Lung (tissue), 12 donors: ENCODE data around the gene DDX42. TPM values are rescaled to one million over a fixed set of nuclear protein-coding genes. Genes with fewer than 3 reads are reported as not detected.

Source experiments
- ATAC-seq: fragments of 200-7000 bp; cut with Tn5 transposase; one replicate; pipeline ENCODE4 v1.9.1; 2020; ENCODE audit warnings: moderate number of reproducible peaks; ENCODE audit not compliant: insufficient read depth, low FRiP score
- DNase-seq, 3 donors: peaks; one replicate each; pipeline ENCODE4 v3.0.0-alpha.2; 2013 to 2017
- H3K27ac ChIP-seq, 2 donors: one replicate each; pipeline ENCODE4 v1.5.1; 2013; ENCODE audit warnings: mild to moderate bottlenecking in 2 of 2, moderate library complexity in 2 of 2, control low read depth in 1 of 2, inconsistent platforms in 1 of 2, low read depth in 1 of 2, low read length in 1 of 2
- H3K27me3 ChIP-seq, 3 donors: one replicate each; pipeline ENCODE4 v1.5.1; 2013; ENCODE audit warnings: low read length in 2 of 3; ENCODE audit not compliant: control insufficient read depth in 3 of 3, insufficient read depth in 3 of 3
- H3K36me3 ChIP-seq, 4 donors: one replicate each; pipeline ENCODE4 v1.5.1; 2013; ENCODE audit warnings: low read length in 4 of 4, mild to moderate bottlenecking in 1 of 4, moderate library complexity in 1 of 4; ENCODE audit not compliant: control insufficient read depth in 4 of 4, insufficient read depth in 4 of 4
- H3K4me1 ChIP-seq, 5 donors: one replicate each; pipeline ENCODE4 v1.5.1; 2013; ENCODE audit warnings: low read length in 5 of 5, mild to moderate bottlenecking in 2 of 5, moderate library complexity in 1 of 5; ENCODE audit not compliant: control insufficient read depth in 5 of 5, insufficient read depth in 5 of 5
- H3K4me3 ChIP-seq: one replicate; pipeline ENCODE4 v1.5.1; 2013; ENCODE audit warnings: mild to moderate bottlenecking, control low read depth, moderate library complexity
- H3K9ac ChIP-seq, 2 donors: one replicate each; pipeline ENCODE4 v1.5.1; 2013; ENCODE audit warnings: low read length in 2 of 2, control low read depth in 1 of 2; ENCODE audit not compliant: insufficient read depth in 1 of 2
- H3K9me3 ChIP-seq, 4 donors: one replicate each; pipeline ENCODE4 v1.5.1; 2013; ENCODE audit warnings: low read length in 3 of 4, mild to moderate bottlenecking in 1 of 4, moderate library complexity in 1 of 4; ENCODE audit not compliant: control insufficient read depth in 4 of 4, insufficient read depth in 3 of 4
- CTCF ChIP-seq: IDR thresholded peaks from 2 replicates; pipeline ENCODE4 v1.5.1; 2012; ENCODE audit warnings: mild to moderate bottlenecking; ENCODE audit errors: control extremely low read depth, extremely low read depth
- WGBS, 2 donors: extraction: QIAGEN DNeasy Blood & Tissue Kit; methylation state at CpG; one replicate each; pipeline ENCODE4 v1.1.7; 2013; 5-methylcytosine and 5-hydroxymethylcytosine counted together
- polyA plus RNA-seq, 2 donors: library from polyadenylated mRNA; stranded (reverse); fragments of 200-250 nt; gene quantifications; one replicate each; pipeline ENCODE4 v1.2.1, GENCODE V29; 2013
- total RNA-seq, 2 donors: library from RNA; depleted of rRNA in 1 of 2; stranded (reverse); fragments of >200 nt in 1 of 2; gene quantifications; one replicate each; pipeline ENCODE4 v1.2.1, GENCODE V29; 2014 to 2021
- donor health status: control.
- donor health status: control.
- donor health status: Bipolar disorder and iron deficiency.
- donor health status: healthy.
- donor health status: DM: yes; HTN: yes; CAD: no.

Gene DDX42
- total and polyA plus RNA-seq, 4 donors = 47.8 to 153 (median 75.9) TPM

- ATAC-seq = no peak
- Histone ChIP-seq H3K36me3 (peaks cover 6 to 32% (median 19%) of the 10 kb centered on the region in 4 donors), H3K27ac (peak overlapping the region; percentile 63 to 78), H3K9ac (peak overlapping the region in 1 of 2 donors; percentile 57), H3K9me3 (no peaks in the 10 kb centered on the region), H3K4me3 (no peak overlapping the region), H3K4me1 (peaks cover 17 to 47% (median 31%) of the 10 kb centered on the region in 5 donors), H3K27me3 (no peaks in the 10 kb centered on the region)
- TF ChIP-seq CTCF = no peak
- peak; percentile 91 to 96 (median 95) for DNase-seq
- 26 to 40% methylated on average over 7 of the region's 7 CpGs for WGBS, 2 donors
Observed at GRCh38 chr17:63838631-63839171, 64.7 kb downstream of the DDX42 start.

GRCh38 chr17:63840591-63841349 is 66.8 kb downstream of the DDX42 start:
- H3K27ac ChIP-seq = peak overlapping the region; percentile 83 to 98
- H3K4me1 ChIP-seq = peaks cover 17 to 58% (median 29%) of the 10 kb centered on the region in 5 donors
- DNase-seq (peak in 2 of 3 donors; percentile 44 to 54), ATAC-seq (no peak)
- peak overlapping the region in 1 of 2 donors; percentile 75 for H3K9ac ChIP-seq
- H3K9me3 ChIP-seq = no peaks in the 10 kb centered on the region
- no peak for TF ChIP-seq CTCF
- peaks cover 3 to 14% (median 7%) of the 10 kb centered on the region in 4 donors for H3K36me3 ChIP-seq
- 55 to 76% methylated on average over 4 of the region's 4 CpGs for WGBS, 2 donors
- H3K4me3 ChIP-seq = no peak overlapping the region
- no peaks in the 10 kb centered on the region for H3K27me3 ChIP-seq

DNA sequence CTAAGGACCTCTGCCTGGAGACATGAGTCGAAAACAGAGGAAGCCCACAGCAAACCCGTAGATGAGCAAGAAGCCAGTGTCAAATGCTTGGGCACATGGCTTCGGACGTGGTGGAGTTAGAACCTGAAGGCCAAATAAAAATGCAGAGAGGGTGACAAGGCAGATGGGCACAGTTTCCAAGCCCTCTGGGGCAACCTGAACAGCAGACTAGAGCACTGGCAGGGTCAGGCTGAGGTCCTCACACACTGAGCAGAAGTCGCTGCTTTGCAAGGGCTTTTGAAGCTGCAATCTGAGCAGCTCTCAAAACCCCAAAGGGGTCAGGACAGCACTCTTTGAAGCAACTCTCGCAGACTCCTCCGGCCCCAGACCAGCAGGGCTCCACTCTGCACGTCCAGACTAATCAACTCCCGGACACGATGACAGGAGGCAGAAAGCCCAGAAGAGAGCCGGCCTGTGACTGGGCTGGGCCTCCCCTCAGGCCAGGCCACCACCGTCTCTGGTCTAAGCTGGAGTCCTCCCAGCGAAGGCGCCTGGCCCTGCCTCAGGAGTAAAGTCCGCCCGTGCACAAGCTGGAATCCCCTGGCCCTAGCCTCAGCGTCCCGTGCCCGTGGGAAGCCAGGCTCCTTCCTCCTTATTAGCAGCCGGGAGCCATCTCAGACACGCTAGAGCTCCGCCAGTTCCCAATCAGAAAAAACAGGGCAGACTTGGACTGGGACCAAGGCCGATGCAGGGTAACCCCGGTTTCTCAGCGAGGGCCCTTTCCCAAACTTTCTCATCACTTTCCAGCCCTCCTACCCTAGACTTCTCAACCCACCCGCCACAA is 67.6 kb downstream of the DDX42 start:
- Histone ChIP-seq H3K4me1 (peaks cover 17 to 58% (median 29%) of the 10 kb centered on the region in 5 donors), H3K27me3 (no peaks in the 10 kb centered on the region), H3K9ac (peak overlapping the region; percentile 63 to 75), H3K36me3 (peaks cover 3 to 10% (median 5%) of the 10 kb centered on the region in 4 donors), H3K4me3 (peak overlapping the region; percentile 75), H3K27ac (peak overlapping the region; percentile 83 to 98), H3K9me3 (no peaks in the 10 kb centered on the region)
- WGBS, 2 donors = 4 to 7% methylated on average over 26 of the region's 26 CpGs
- TF ChIP-seq CTCF = no peak
- DNase-seq = peak; percentile 84 to 91 (median 90)
- ATAC-seq = no peak
